ENCODE measurements around the gene ZBTB17.

- TF ChIP-seq POLR2A (IDR thresholded peaks at IDR 0.05) (no peak), CTCF (IDR thresholded peaks at IDR 0.05) (no peak)
Observed at GRCh38 chr1:15940110-15941043, 35.5 kb downstream of the ZBTB17 start.

Measured in heart left ventricle (tissue), 13 donors.